Muscle of leg (tissue), 11 donors: Measurements from ENCODE around the gene SLC8A1. TPM values are rescaled to one million over a fixed set of nuclear protein-coding genes. Genes with fewer than 3 reads are reported as not detected.
A peak's percentile ranks its signal among the peaks of the same experiment; 100 is the strongest.

Experiments
- DNase-seq: peaks from one replicate; pipeline ENCODE4 v3.0.0; 2013
- H3K27ac ChIP-seq: one replicate; pipeline ENCODE4 v1.5.1; 2013; ENCODE audit warnings: mild to moderate bottlenecking, low read length, control low read depth
- H3K27me3 ChIP-seq: one replicate; pipeline ENCODE4 v1.6.1; 2013; ENCODE audit warnings: low read length; ENCODE audit not compliant: control insufficient read depth, insufficient read depth
- H3K36me3 ChIP-seq: one replicate; pipeline ENCODE4 v1.6.1; 2013; ENCODE audit warnings: low read length; ENCODE audit not compliant: control insufficient read depth, insufficient read depth
- H3K4me1 ChIP-seq: one replicate; pipeline ENCODE4 v1.6.1; 2013; ENCODE audit warnings: low read length; ENCODE audit not compliant: control insufficient read depth, insufficient read depth
- H3K4me3 ChIP-seq: one replicate; pipeline ENCODE4 v1.5.1; 2013; ENCODE audit warnings: low read length, control low read depth
- H3K9me3 ChIP-seq: replicated peaks from 2 replicates; pipeline ENCODE4 v1.6.1; 2013; ENCODE audit warnings: low read depth, low read length; ENCODE audit not compliant: control insufficient read depth
- WGBS: methylation state at CpG from one replicate; pipeline ENCODE4 v1.1.5; 2013; ENCODE audit warnings: missing lambda C conversion rate; ENCODE audit not compliant: insufficient coverage; 5-methylcytosine and 5-hydroxymethylcytosine counted together
- polyA plus RNA-seq, 8 donors: library from polyadenylated mRNA; unstranded; fragments of 120-200 nt; gene quantifications; one replicate each; pipeline versions ENCODE4 v1.2.1 to v1.2.3, GENCODE V29; 2013; ENCODE audit warnings: inconsistent platforms in 1 of 8, low replicate concordance in 1 of 8; ENCODE audit not compliant: insufficient read length in 8 of 8, insufficient read depth in 1 of 8
- total RNA-seq: library from RNA; stranded (reverse); fragments of 120-200 nt; gene quantifications from one replicate; pipeline ENCODE4 v1.2.4, GENCODE V29; 2013

Gene SLC8A1
- total and polyA plus RNA-seq, 9 donors: 4.9 to 36.8 (median 8.9) TPM

DNA sequence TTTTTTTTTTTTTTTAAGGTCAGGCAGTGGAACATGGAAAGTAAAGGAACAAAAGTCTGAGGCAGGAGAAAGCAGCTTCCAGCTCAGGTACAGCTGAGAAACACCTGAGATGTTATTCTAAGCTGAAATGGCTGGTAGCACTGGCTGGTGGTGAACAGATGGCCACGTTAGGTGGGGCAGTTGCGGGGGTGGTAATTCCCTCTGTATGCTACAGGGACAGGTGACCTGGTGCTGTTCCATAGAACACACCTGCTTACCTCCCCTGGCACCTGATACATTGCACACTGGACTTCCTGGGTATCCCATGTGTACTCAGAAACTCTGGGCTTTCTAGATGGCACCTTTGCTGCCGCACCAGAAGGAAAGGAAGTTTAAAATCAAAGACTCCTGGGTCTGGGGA lies 333.3 kb downstream of the SLC8A1 start:
- H3K36me3 ChIP-seq: peaks cover 3% of the 10 kb centered on the region
- H3K4me3 ChIP-seq: no peak overlapping the region
- no peak for DNase-seq
- no CpG with 5 or more reads among the region's 3 CpGs for WGBS
- no peak overlapping the region for H3K27ac ChIP-seq
- no peaks in the 10 kb centered on the region for H3K9me3 ChIP-seq
- H3K27me3 ChIP-seq: no peaks in the 10 kb centered on the region
- H3K4me1 ChIP-seq: no peaks in the 10 kb centered on the region

GRCh38 chr2:40115894-40116293 lies 336.0 kb downstream of the SLC8A1 start:
- no peak overlapping the region for H3K27ac ChIP-seq
- H3K36me3 ChIP-seq: peaks cover 4% of the 10 kb centered on the region
- H3K4me3 ChIP-seq: no peak overlapping the region
- no peaks in the 10 kb centered on the region for H3K27me3 ChIP-seq
- WGBS: 61% methylated on average over 3 of the region's 4 CpGs
- H3K9me3 ChIP-seq: no peaks in the 10 kb centered on the region
- no peak for DNase-seq
- no peaks in the 10 kb centered on the region for H3K4me1 ChIP-seq

DNA sequence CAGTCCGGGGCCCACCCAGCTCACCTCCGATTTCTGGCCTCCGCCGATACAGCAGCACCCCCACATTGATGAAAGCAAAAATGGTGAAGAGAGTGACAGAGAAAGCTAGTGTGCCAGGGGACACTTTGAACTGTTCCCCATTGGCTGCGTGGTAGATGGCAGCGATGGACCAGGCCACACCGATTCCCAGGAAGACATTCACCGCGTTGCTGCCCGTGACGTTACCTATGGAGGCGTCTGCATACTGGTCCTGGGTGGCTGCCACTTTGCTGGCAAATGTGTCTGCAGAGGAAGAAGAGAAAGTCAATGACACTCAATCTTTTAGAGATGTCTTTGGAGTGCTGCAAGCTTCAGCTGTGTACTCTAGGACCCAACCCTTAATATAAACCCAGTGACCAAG lies 336.5 kb downstream of the SLC8A1 start:
- H3K27me3 ChIP-seq: no peaks in the 10 kb centered on the region
- peaks cover 4% of the 10 kb centered on the region for H3K36me3 ChIP-seq
- H3K4me3 ChIP-seq: no peak overlapping the region
- DNase-seq: no peak
- no peaks in the 10 kb centered on the region for H3K9me3 ChIP-seq
- no peak overlapping the region for H3K27ac ChIP-seq
- WGBS: 97% methylated on average over 9 of the region's 12 CpGs
- H3K4me1 ChIP-seq: no peaks in the 10 kb centered on the region

- H3K4me3 ChIP-seq: no peak overlapping the region
- H3K27me3 ChIP-seq: no peaks in the 10 kb centered on the region
- no peaks in the 10 kb centered on the region for H3K4me1 ChIP-seq
- 93% methylated on average over 3 of the region's 4 CpGs for WGBS
- H3K27ac ChIP-seq: no peak overlapping the region
- H3K36me3 ChIP-seq: peaks cover 4% of the 10 kb centered on the region
- H3K9me3 ChIP-seq: no peaks in the 10 kb centered on the region
- DNase-seq: no peak
Measured at GRCh38 chr2:40113997-40114396, 337.9 kb downstream of the SLC8A1 start.

- Histone ChIP-seq H3K4me3 (no peak overlapping the region), H3K36me3 (peaks cover 4% of the 10 kb centered on the region), H3K4me1 (no peaks in the 10 kb centered on the region), H3K9me3 (no peaks in the 10 kb centered on the region), H3K27ac (no peak overlapping the region), H3K27me3 (no peaks in the 10 kb centered on the region)
- DNase-seq: no peak
- WGBS: no CpG with 5 or more reads among the region's 4 CpGs
Measured at GRCh38 chr2:40113272-40113968, 338.5 kb downstream of the SLC8A1 start.

GRCh38 chr2:40109381-40109780 lies 342.5 kb downstream of the SLC8A1 start:
- Histone ChIP-seq H3K9me3 (no peaks in the 10 kb centered on the region), H3K27me3 (no peaks in the 10 kb centered on the region), H3K36me3 (peaks cover 2% of the 10 kb centered on the region), H3K4me3 (no peak overlapping the region), H3K27ac (no peak overlapping the region), H3K4me1 (no peaks in the 10 kb centered on the region)
- no CpG with 5 or more reads among the region's 4 CpGs for WGBS
- DNase-seq: no peak

- DNase-seq: no peak
- H3K4me3 ChIP-seq: no peak overlapping the region
- no peaks in the 10 kb centered on the region for H3K4me1 ChIP-seq
- peaks cover 2% of the 10 kb centered on the region for H3K36me3 ChIP-seq
- no CpG with 5 or more reads among the region's 4 CpGs for WGBS
- H3K9me3 ChIP-seq: no peaks in the 10 kb centered on the region
- H3K27me3 ChIP-seq: no peaks in the 10 kb centered on the region
- no peak overlapping the region for H3K27ac ChIP-seq
Measured at GRCh38 chr2:40108851-40109250, 343.0 kb downstream of the SLC8A1 start.

DNA sequence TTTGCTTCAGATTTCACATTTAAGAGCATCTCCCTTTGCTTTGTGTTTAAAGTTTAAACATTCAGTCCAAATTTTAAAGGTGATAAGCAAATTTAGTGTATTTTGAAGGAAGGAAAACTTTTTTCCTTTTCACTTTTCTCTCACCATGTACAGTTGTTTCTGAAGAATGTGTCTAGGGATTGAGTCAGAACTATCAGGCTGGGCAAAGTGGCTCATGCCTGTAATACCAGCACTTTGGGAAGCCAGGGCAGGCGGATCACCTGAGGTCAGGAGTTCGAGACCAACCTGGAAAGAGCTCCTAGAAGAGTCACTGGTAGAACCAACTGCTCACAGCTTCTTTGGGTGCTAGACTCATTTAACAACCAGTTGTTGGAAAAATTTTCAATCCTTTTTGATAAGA lies 345.8 kb downstream of the SLC8A1 start:
- H3K9me3 ChIP-seq: no peaks in the 10 kb centered on the region
- H3K27me3 ChIP-seq: no peaks in the 10 kb centered on the region
- no peaks in the 10 kb centered on the region for H3K4me1 ChIP-seq
- no peak for DNase-seq
- H3K27ac ChIP-seq: no peak overlapping the region
- no peak overlapping the region for H3K4me3 ChIP-seq
- 80% methylated on average over 1 of the region's 2 CpGs for WGBS
- H3K36me3 ChIP-seq: no peaks in the 10 kb centered on the region

DNA sequence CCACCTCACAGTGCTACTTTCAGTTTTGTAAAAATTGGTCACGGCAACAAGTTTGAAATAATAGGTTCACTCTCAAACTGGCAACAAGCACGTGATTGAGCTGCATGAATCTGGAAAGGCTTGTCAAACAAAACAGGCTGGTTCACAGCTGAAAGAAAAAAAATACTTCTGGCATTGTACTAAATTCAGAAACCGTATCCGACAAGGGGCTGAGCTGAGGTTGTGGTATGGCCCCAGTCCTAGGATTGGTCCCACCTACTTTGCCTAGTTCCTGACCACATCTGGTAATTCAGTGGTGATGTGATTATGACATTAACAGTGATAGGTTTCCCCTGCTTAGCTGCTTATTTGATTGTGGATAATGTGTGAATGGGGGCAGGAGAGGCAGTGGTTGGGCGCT lies 346.3 kb downstream of the SLC8A1 start:
- H3K4me1 ChIP-seq: no peaks in the 10 kb centered on the region
- no peak for DNase-seq
- H3K27me3 ChIP-seq: no peaks in the 10 kb centered on the region
- H3K36me3 ChIP-seq: no peaks in the 10 kb centered on the region
- no peaks in the 10 kb centered on the region for H3K9me3 ChIP-seq
- 83% methylated on average over 2 of the region's 5 CpGs for WGBS
- H3K4me3 ChIP-seq: no peak overlapping the region
- no peak overlapping the region for H3K27ac ChIP-seq

GRCh38 chr2:40103590-40103989 lies 348.3 kb downstream of the SLC8A1 start:
- no peaks in the 10 kb centered on the region for H3K27me3 ChIP-seq
- no peaks in the 10 kb centered on the region for H3K36me3 ChIP-seq
- H3K9me3 ChIP-seq: no peaks in the 10 kb centered on the region
- WGBS: no CpG with 5 or more reads among the region's 2 CpGs
- H3K4me3 ChIP-seq: no peak overlapping the region
- DNase-seq: peak; percentile 45
- H3K27ac ChIP-seq: no peak overlapping the region
- no peaks in the 10 kb centered on the region for H3K4me1 ChIP-seq

DNA sequence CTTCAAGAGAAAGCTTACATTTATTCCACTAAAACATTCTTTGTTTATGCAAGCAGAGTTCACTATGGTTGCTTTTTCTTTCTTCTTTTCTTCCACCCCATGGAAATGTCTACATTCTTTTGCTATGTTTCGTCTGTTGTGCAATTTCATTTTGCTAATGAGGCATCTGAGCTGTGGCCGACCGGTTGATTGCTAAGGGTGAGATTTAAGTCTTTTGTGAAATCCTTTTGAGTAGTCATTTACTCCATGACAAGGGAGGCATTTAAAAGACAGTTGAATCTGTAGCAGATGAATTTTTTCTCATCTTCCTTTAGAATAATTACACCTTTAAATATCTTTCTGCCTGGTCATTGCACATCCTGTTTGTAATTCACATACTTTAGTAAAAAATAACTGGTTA lies 348.7 kb downstream of the SLC8A1 start:
- H3K36me3 ChIP-seq: no peaks in the 10 kb centered on the region
- no peaks in the 10 kb centered on the region for H3K27me3 ChIP-seq
- no CpG with 5 or more reads among the region's 3 CpGs for WGBS
- no peak overlapping the region for H3K4me3 ChIP-seq
- no peaks in the 10 kb centered on the region for H3K4me1 ChIP-seq
- DNase-seq: no peak
- H3K9me3 ChIP-seq: no peaks in the 10 kb centered on the region
- H3K27ac ChIP-seq: no peak overlapping the region
